ENCODE measurements around the gene PLCD3. TPM values are rescaled to one million over a fixed set of nuclear protein-coding genes. Genes with fewer than 3 reads are reported as not detected.

Gene PLCD3
- total RNA-seq, 1 donor from 2014 or later, result 281 TPM

DNA sequence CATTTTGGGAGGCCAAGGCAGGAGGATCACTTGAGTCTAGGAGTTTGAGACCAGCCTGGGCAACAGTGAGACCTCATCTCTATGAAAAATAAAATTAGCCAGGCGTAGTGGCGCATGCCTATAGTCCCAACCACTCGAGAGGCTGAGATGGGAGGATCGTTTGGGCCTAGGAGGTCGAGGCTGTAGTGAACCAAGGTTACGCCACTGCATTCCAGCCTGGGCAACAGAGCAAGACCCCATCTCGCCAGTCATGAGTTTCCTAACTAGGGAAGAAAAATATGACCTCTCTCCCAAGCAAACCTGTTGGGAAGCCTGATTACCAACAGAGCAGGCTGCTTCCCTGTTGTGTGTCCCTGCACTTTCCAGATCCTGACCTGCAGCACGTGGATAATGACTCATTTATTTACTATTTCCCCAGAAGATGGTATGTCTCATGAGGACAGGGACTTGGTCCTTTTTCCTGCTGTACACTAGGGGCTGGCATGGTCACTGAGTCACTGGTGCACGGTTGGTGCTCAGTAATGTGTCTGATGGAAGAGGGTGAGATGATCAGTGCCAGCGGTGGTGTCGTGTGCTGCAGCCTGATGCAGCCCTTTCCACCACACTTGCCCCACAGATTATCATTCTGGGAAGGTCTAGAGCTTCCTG, 40.4 kb downstream of the PLCD3 start:
- ATAC-seq, result no peak
- DNase-seq, result no peak
- intact Hi-C loops (cut with micrococcal nuclease), result loop anchor here (10.0 kb wide), 1 partner anchor 177 kb away; the partner anchor contains the start of gene GFAP

DNA sequence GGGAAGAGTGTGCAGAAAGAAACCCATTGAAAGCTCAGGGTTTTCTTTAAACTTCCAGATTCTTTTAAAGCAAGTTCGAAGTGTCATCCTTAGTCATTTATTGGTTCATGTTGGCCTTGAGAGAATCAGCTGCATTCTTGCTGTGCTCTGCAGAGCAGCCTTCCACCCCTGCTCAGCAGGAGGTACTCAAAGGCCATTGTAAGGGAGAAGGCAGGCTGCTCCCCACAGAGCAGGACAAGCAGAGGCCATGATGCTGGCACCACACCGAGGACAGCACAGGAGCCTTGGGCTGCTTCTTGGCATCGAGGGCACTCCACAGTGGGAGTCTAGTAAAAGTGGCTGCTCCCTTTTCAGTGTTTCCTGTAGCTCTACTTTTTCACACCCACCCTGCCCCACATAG, 41.6 kb downstream of the PLCD3 start:
- intact Hi-C loops (cut with micrococcal nuclease), result loop anchor here (10.0 kb wide), 1 partner anchor 176 kb away; the partner anchor contains the start of gene GFAP
- DNase-seq (no peak), ATAC-seq (no peak)

DNA sequence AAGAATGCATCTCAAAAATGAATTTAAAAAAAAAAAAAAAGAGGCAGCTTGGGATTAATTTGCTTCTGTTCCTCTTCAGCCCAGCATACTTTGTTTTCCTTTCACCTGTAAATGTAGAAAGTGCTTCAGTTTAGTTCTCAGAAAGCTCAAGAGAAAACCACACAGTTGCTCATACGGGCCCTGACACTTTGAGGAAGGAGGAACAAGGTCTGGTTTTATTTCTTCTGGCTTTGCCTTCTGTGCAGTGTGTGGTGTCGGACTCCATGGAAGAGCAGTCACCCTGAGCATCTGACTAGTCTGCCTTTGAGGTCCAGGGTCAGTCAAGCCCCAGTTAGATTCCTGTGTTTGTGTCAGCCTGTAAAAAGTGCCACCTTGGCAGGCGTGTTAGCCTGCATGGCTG, 43.6 kb downstream of the PLCD3 start:
- ATAC-seq (no peak), DNase-seq (no peak)
- intact Hi-C loops (cut with micrococcal nuclease), result no loop called here

DNA sequence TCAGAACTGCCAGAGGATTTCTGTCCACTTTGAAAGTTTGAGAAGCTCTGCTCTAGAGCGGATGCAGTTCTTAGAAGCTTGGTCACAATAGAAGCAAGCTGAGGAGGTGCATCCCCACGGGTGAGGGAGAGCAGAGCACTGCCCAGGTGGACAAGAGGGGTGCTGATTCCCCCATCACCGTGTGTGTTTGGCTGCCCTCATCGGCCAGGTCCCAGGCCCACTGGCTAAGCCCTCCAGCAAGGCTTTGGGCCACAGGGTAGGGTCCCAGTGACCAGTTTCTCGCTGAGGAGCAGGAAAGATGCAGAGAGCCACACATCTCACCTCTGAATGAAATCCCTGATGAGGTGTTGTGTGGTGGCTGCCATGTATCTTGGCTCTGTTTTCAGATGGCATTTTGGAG, 44.3 kb downstream of the PLCD3 start:
- intact Hi-C loops (cut with micrococcal nuclease), result no loop called here
- DNase-seq (no peak), ATAC-seq (no peak)

DNA sequence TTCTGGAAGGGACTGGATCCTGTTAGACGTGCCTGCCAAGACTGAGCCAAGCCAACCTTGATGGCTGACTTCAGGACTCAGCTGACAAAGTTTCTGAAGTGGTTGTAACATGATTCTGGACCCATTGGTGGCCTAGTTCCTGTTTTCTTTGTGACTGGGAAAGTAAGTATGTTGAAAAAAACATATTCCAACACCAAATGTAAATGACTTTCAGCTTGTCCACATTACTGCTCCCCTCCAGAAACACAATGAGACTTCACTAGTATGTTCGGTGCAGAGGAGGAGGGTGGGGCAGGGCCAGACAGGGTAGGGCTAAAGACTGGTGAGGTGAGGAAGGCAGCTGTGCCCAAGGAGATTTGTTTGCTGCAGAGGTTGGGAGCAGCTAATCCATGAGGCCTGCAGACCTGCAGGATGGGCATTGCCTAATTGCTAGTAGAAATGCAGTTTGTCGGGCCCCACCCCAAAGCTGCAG, 44.8 kb downstream of the PLCD3 start:
- no peak for DNase-seq
- intact Hi-C loops (cut with micrococcal nuclease), result no loop called here
- peak; percentile 69 for ATAC-seq

DNA sequence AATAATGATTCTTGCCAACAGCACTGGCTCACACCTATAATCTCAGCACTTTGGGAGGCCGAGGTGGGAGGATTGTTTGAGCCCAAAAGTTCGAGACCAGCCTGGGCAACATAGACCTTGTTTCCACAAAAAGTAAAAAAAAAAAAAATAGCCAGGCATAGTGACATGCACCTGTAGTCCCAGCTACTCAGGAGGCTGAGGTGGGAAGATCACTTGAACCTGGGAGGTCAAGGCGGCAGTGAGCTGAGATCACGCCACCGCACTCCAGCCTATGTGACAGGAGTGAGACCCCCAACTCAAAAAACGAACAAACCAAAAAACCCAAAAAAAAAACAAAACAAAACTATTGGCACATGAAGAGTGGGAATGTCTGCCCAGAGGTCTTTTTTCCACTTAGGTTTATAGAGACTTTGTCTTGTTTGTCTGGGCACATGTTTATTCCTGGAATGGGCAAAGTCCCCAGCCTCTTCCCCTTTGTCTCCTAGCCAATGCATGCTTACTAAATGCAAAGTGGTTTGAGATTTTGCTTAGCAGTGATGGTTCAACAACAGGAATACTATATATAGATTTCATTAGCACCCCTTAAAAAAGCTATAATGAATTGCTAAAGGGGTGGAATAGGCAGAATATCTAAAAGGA, 45.3 kb downstream of the PLCD3 start:
- ATAC-seq, result peak; percentile 29
- intact Hi-C loops (cut with micrococcal nuclease), result no loop called here
- no peak for DNase-seq

DNA sequence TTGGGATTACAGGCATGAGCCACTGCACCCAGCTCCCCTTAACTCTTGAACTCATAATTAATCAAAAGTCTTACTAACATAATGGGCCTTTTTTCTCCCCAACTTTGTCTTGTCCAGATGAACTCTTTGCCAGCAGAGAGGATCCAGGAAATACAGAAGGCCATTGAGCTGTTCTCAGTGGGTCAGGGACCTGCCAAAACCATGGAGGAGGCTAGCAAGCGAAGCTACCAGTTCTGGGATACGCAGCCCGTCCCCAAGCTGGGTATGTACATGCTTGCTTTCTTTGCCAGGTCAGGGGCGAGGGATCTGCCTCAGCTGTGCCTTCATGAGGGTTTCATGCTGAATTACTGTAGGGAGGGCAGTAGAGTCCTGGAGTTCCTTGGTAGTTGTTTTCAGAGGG, 45.9 kb downstream of the PLCD3 start:
- DNase-seq (no peak), ATAC-seq (no peak)
- intact Hi-C loops (cut with micrococcal nuclease), result no loop called here

DNA sequence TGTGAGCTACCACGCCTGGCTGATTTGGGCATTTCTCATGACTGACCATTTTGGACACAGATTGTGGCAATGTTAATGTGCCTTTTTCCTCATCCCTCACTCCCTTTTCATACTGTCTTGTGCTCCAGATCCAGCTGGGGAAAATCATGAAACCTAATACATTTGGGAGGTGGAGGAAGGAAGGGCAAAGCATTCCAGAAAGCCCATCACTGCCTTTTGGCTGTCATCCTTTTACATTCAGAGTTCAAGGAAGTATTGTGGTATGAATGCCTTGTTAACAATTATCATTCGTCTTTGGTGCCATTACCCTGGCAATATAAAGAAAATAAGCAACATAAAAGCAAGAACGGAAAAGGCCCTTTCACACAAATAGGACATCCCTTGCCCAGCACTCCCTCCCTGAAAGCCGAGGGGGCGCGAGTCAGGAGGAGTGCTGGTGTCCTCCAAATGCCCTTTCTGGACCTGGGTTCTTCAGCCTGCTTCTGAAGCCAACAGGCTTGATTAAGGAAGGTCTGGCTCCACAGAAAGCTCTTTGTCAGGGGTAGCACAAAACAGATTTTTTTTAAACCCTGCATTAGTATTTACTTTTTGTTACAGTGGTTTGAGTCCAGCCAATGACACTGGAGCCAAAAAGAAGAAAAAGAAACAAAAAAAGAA, 51.1 kb downstream of the PLCD3 start:
- peak; percentile 50 for ATAC-seq
- intact Hi-C loops (cut with micrococcal nuclease), result no loop called here

DNA sequence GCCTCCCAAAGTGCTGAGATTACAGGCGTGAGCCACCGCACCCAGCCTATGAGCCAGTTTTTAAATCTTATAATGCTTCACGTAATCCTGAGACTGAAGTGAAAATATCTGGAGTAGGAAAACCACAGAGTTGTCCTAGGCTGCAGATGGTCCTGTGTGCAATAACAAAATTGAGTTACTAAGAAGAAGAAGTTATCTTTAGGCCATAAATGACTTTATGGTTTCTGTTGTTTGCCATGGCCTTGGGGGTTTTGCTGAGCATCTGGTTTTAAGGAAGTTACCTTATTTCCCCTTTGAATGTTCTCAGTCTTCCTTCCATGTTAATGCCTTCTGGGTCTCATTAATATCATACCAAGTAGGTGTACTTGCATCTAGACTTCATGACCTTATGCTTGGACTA, 54.7 kb downstream of the PLCD3 start:
- intact Hi-C loops (cut with micrococcal nuclease), result no loop called here
- ATAC-seq (no peak), DNase-seq (no peak)

More for the DNA sequence above, 51.1 kb downstream of the PLCD3 start:
- DNase-seq, result no peak

DNA sequence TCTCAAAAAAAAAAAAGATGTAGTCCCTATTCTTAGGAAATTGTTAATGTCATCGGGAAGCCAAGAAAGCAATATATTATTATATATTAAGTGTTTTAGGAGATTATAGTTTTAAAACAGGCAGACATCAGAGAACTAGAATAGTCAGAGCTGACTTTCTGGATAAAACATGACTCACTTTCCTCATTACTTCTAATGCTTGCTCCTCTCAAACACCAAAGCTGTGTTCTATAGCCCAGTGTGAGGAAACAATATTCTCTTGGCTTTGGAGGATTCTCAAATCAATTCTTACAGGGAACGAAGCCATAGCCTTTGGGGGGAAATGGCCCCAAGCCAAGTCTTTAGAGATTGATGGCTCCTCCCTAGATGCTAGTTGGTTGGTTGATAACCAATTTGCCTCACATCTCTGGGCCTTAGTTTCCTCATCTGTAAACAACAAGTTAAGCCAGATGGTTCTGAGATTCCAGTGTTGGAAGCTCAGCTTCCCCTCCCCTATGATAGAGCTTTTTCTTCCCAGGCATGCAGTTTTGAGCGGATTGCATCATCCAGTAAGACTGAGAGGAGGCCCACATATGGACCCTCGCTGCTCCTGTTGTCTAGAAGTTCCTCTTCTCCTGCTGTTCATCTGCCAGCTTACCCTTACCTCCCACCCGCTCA, 58.8 kb downstream of the PLCD3 start:
- intact Hi-C loops (cut with micrococcal nuclease), result no loop called here
- peak; percentile 71 for ATAC-seq
- DNase-seq, result no peak

DNA sequence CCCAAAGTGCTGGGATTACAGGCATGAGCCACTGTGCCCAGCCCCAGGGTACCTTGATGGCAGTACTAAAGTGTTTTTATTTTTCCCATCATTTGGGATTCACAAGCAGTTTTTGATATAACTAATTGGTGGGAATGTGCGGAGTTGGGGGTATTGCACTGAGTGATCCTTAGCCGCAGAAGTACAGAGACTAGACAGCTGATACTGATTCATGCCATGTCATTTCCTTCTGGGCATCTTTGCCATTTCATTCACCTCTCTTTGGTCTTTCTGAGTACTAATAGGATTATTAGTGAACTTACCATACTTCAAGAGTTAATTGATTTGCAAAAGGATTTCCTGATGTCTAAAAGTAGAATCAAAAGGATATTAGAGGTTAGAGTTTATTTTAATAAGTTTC, 61.5 kb downstream of the PLCD3 start:
- no peak for DNase-seq
- intact Hi-C loops (cut with micrococcal nuclease), result no loop called here
- ATAC-seq, result no peak

DNA sequence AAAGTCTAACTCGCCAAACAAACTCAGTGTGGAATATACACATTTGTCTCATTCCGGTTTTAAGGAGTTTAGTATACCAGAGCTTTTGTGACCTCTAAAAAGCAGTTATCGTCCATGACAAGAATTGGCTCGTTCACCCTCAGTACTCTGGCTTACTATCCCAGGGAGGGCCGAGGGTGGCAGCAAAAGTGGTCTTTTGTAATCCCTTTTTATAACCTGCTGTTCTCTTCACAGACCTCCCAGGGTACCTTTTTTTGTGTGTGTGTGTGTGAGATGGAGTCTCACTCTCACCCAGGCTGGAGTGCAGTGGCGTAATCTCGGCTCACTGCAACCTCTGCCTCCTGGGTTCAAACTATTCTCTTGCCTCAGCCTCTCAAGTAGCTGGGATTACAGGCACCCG, 62.3 kb downstream of the PLCD3 start:
- DNase-seq, result no peak
- ATAC-seq, result peak; percentile 48
- intact Hi-C loops (cut with micrococcal nuclease), result no loop called here

DNA sequence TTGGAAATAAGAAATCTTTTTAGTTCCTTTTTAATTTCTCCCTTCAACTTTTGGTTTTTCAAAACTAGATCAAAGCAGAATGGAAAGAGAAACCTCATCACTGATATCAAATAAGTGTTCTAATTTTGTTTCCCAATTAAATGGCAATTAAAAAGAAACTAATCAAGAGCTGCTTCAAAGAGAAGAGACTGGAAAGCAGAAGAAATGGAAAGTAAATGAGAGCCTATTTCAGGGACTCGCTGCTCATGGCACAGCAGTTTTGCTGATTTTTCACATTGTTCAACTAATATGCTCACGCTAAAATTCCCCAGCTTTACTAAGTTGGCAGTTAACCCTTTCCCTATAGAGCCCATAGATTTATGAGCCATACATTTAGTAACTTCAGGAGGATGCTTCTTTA, 64.7 kb downstream of the PLCD3 start:
- intact Hi-C loops (cut with micrococcal nuclease), result no loop called here
- DNase-seq, result no peak
- ATAC-seq, result no peak

DNA sequence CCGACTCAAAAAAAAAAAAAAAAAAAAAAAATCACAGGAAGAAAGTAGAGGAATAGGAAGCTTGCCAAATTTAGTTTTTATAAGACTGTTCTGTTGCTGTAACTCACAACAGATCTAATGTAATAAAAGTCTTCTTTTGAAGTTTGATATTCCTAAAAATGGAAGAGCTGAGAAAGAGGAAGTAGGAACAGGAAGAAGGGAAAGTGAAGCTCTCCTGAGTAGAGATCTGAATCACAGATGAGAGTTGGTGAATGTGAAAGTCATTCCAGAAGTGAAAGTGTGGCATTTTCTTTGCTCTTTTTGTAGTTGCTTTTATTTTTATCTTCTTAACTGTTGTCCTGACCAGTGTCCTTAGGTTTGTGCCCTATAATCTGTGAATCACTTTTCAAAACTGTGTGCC, 69.1 kb downstream of the PLCD3 start:
- intact Hi-C loops (cut with micrococcal nuclease), result no loop called here
- ATAC-seq, result no peak

DNA sequence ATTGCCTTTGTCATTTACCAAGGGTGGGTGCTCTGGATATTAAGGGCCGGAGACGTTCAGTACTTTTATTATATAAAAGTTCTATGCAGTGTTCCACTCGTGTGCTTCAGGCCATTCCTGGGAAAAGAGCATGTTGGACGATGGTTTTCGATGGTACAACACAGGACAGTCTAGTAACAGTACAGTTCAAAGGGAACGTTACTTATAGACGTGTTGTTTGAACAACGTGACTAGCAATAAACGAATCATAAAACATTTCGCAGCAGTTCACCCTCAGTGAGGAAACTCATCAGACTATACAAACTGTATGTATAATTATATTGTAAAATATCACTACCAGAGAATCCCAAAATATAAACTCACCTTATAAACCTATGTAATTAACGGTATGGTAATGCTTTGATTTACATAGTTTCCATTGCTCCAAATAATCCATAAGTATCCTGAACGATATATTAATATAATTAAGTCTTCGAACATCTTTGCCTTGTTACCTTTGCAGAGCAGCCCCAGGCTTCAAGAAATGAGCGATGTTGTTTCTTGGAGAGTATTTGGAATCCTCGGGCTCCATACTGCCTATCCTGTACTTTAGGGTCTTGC, 70.6 kb downstream of the PLCD3 start:
- DNase-seq, result no peak
- intact Hi-C loops (cut with micrococcal nuclease), result no loop called here
- no peak for ATAC-seq

More for the DNA sequence above, 69.1 kb downstream of the PLCD3 start:
- DNase-seq, result no peak

DNA sequence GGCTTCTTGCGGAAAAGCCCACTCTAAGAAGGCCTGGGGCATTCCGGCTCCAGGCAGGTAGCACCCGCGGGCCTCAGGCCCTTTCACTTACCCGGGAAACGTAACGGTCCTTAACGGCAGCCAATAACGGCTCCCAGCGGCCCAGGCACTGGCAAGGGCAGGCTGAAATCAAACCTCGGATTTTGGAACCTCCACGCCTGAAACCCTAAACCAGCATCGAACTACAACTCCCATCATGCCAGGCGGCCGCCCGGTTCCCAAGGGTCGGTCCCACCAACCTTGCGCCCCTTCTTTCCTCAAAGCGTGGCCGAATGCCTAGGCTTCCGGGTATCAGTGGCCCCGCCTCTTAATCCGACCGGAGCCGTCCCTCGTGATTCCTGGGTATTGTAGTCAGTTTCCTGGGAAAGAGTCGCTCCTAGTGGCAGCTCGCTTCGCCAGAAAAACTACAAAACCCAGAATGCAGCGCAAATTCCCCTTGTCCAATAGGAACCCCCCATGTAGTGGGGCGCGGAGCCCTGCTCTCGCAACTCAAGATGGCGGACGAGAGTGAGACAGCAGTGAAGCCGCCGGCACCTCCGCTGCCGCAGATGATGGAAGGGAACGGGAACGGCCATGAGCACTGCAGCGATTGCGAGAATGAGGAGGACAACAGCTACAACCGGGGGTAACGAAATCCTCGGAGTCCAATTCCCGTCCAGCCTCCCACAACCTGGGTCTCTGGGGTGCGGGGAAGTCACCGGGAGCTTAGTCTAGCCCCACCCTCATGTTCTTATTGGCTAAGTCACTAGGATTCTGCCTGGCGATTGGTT, 71.3 kb downstream of the PLCD3 start, which contains the start of gene NMT1:
NMT1 (plus strand) TSS at position 521 of the 809 bp plus-strand sequence; CDS start at position 534, 13 bp downstream.
- ATAC-seq, result peak; percentile 96
- DNase-seq, result peak; percentile 96
- intact Hi-C loops (cut with micrococcal nuclease), result no loop called here

DNA sequence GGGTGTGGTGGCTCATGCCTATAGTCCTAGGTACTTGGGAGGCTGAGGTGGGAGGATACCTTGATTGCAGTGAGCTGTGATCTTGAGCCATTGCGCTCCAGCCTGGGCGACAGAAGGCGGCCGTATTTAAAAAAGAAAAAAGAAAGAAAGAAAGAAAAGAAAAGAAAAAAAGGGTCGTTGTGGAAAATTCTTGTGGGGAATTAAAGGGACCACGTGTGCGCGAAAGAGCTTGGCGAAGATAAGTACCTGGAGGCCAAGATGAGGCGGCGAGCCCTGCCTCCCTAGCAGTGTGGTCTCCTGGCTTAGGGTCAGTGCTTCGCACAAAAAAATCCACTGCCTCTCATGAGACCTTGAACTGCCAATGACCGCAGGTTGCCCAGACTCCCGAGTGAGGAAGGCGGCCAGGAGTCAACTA, 71.9 kb downstream of the PLCD3 start:
- ATAC-seq (peak; percentile 20), DNase-seq (no peak)
- intact Hi-C loops (cut with micrococcal nuclease), result no loop called here

All from left ventricle myocardium superior (tissue), 1 donor.